ENCODE measurements around the gene CYP21A2. TPM values are rescaled to one million over a fixed set of nuclear protein-coding genes. Genes with fewer than 3 reads are reported as not detected.
"Not testable (repeated sequence)": the region's sequence is repeated elsewhere in the genome, so short reads cannot be mapped to it uniquely, and the experiment has no call there.

CYP21A2 gene
- total RNA-seq, 1 donor from 2014 or later: 6.1 TPM

- ATAC-seq (peak; percentile 0), DNase-seq (ENCODE audit: low spot score) (no peak)
- intact Hi-C loops (cut with DNase I): no loop called here
Observed at GRCh38 chr6:32047539-32047854, 9.3 kb downstream of the CYP21A2 start.

DNA sequence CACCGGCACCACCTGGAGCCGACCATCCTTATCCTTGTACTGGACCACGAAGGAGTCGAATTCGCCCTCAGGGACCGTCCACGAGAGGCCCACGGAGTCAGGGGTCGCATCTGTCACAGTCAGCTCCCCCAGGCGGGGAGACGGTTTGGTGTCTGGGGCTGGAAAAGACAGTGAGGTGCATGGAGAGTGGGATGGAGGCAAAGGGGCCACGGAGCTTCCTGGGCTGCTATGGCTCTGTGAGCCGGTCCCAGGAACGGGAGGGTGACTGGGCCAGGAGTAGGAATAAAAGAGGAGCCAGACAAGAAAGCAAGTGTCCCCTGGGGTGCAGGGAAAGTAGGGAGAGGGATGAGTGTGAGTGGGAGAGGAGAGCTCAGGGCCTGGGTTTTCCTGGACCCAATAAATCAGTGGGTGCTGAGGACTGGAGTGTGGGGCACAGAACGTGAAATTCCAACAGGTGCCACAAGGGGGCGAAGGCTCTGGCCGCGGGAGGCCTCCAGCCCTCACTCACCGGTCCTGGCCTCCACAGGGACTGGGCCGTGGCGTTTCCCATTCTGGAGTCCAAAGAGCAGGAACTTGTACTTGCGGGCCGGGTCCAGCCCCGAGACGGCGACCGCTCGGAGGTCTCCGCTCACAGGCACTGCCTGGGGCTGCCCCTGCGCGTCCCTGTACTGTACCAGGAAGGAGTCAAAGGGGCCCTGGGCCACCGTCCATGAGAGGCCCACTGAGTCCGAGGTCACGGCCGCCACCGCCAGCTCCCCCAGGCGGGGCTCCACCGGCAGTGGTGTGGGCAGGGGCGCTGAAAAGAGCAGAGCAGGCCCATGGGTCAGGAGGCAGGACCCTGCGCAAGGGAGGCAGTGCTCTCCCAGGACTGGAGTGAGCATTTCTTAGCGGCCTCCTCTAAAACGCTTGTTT, 9.9 kb downstream of the CYP21A2 start:
- DNase-seq (ENCODE audit: low spot score): peak; percentile 90
- intact Hi-C loops (cut with DNase I): no loop called here
- peak; percentile 63 for ATAC-seq

DNA sequence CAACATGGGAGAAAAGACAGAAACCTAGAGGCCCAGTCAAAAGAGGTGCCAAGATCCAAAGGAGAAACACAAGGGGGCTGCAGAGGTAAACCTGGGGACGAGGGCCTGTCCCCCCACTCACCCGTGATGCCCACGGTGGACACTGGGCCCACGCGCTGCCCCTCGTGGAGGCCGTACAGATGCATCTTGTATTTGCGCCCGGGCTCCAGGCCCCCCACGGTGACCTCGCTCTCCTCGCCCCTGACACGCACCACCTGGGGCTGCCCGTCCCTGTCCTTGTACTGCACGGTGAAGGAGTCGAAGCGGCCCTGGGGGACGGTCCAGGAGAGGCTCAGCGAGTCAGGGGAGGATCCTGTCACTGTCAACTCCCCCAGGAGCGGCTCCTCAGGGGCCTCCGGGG, 10.9 kb downstream of the CYP21A2 start:
- ATAC-seq; intact Hi-C loops (cut with DNase I); DNase-seq (ENCODE audit: low spot score): not testable (repeated sequence)

DNA sequence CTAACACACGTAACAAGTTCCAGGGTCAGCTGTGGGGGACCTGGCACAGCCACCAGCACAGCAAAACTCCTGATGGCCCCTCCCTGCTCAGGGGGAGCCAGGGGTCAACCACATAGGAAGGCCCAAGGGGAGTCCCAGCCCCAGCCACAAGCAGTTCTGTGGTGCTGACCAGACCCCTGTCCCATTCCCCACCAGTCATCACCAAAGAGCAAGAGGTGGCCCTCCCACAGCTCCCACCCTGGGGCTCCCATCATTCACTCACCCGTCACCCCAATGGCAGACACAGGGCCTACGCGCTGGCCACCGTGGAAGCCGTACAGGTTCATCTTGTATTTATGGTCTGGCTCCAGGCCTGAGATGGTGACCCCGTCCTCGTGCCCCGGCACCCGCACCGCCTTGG, 11.5 kb downstream of the CYP21A2 start:
- ATAC-seq; intact Hi-C loops (cut with DNase I); DNase-seq (ENCODE audit: low spot score): not testable (repeated sequence)

DNA sequence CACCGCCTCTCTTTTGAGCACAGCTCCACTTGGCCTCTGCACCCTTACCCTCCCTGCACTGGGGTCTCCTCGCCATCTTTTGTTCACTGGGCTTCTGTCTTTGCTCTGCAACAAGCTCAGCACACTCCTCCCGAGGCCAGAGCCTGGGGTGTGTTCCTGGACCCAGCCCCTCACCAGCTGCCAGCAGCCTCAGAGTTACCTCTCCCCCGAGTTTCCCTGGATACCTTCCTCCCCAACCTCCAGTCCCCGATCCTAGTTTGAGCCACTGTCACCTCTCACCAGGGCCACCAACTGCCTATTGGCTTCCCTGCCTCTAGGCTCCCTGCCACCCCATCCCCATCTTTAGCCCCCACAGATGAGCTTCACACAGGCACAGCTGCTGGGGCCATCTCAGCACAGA, 12.3 kb downstream of the CYP21A2 start:
- no peak for ATAC-seq
- intact Hi-C loops (cut with DNase I): no loop called here
- DNase-seq (ENCODE audit: low spot score): no peak

GRCh38 chr6:32052626-32053025, 14.4 kb downstream of the CYP21A2 start:
- DNase-seq (ENCODE audit: low spot score); ATAC-seq; intact Hi-C loops (cut with DNase I): not testable (repeated sequence)

- intact Hi-C loops (cut with DNase I); ATAC-seq; DNase-seq (ENCODE audit: low spot score): not testable (repeated sequence)
Observed at GRCh38 chr6:32053314-32053713, 15.1 kb downstream of the CYP21A2 start.

GRCh38 chr6:32055756-32056155, 17.5 kb downstream of the CYP21A2 start:
- ATAC-seq; intact Hi-C loops (cut with DNase I); DNase-seq (ENCODE audit: low spot score): not testable (repeated sequence)

GRCh38 chr6:32056254-32056653, 18.0 kb downstream of the CYP21A2 start:
- intact Hi-C loops (cut with DNase I): no loop called here

DNA sequence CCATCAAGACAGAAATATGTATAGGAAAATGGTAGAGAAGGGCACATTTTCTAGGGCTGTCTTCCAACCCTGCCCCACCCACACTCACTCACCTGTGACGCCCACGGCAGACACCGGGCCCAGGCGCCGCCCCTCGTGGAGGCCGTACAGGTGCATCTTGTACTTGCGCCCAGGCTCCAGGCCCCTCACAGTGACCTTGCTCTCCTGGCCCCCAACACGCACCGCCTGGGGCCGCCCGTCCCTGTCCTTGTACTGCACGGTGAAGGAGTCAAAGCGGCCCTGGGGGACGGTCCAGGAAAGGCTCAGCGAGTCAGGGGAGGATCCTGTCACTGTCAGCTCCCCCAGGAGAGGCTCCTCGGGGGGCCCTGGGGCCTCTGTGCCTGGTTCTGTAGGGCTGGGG, 19.8 kb downstream of the CYP21A2 start:
- ATAC-seq: no peak
- intact Hi-C loops (cut with DNase I): no loop called here
- DNase-seq (ENCODE audit: low spot score): no peak

More at GRCh38 chr6:32056254-32056653, 18.0 kb downstream of the CYP21A2 start:
- no peak for DNase-seq (ENCODE audit: low spot score)
- no peak for ATAC-seq

GRCh38 chr6:32058511-32058963, 20.3 kb downstream of the CYP21A2 start:
- DNase-seq (ENCODE audit: low spot score): no peak
- ATAC-seq: peak; percentile 77
- intact Hi-C loops (cut with DNase I): no loop called here

- ATAC-seq (no peak), DNase-seq (ENCODE audit: low spot score) (no peak)
- intact Hi-C loops (cut with DNase I): no loop called here
Observed at GRCh38 chr6:32060966-32061655, 22.9 kb downstream of the CYP21A2 start.

GRCh38 chr6:32064706-32065105, 26.5 kb downstream of the CYP21A2 start:
- no peak for DNase-seq (ENCODE audit: low spot score)
- ATAC-seq: no peak
- intact Hi-C loops (cut with DNase I): no loop called here

DNA sequence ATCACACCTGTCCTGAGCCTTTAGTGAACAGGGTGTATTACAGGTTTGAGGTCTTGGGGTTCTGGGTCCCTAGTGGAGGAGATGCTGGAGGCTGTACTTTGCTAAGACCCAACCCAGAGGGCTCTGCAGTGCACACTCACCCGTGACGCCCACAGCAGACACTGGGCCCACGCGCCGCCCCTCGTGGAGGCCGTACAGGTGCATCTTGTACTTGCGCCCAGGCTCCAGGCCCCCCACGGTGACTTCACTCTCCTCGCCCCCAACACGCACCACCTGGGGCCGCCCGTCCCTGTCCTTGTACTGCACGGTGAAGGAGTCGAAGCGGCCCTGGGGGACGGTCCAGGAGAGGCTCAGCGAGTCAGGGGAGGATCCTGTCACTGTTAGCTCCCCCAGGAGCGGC, 29.3 kb downstream of the CYP21A2 start:
- ATAC-seq; DNase-seq (ENCODE audit: low spot score); intact Hi-C loops (cut with DNase I): not testable (repeated sequence)

- ATAC-seq; intact Hi-C loops (cut with DNase I): not testable (repeated sequence)
- peak; percentile 61 for DNase-seq (ENCODE audit: low spot score)
Observed at GRCh38 chr6:32068315-32068714, 30.1 kb downstream of the CYP21A2 start.

DNA sequence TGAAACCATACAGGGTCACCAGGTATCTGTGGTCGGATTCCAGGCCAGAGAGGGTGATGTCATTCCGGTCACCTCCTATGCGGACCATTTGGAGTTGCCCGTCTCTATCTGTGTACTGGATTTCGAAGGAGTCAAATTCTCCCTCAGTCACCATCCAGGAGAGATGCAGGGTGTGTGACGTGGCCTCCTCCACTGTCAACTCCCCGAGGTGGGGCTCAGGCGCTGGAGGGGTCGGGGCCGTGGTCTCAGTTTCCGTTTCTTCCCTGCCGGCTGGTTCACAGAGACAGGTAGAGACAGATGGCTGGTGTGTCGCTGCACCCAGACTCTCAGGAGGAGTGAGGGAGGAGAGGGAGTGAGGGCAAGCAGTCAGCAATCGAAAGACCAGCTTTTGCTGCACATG, 30.7 kb downstream of the CYP21A2 start:
- intact Hi-C loops (cut with DNase I): no loop called here
- ATAC-seq (no peak), DNase-seq (ENCODE audit: low spot score) (peak; percentile 58)

GRCh38 chr6:32069460-32069859, 31.2 kb downstream of the CYP21A2 start:
- ATAC-seq: no peak
- peak; percentile 62 for DNase-seq (ENCODE audit: low spot score)
- intact Hi-C loops (cut with DNase I): no loop called here

GRCh38 chr6:32069878-32070515, 31.8 kb downstream of the CYP21A2 start:
- ATAC-seq (peak; percentile 3), DNase-seq (ENCODE audit: low spot score) (no peak)
- intact Hi-C loops (cut with DNase I): no loop called here

GRCh38 chr6:32070814-32071543, 32.8 kb downstream of the CYP21A2 start:
- intact Hi-C loops (cut with DNase I): no loop called here
- peak; percentile 88 for ATAC-seq
- peak; percentile 84 for DNase-seq (ENCODE audit: low spot score)
